DND-41 (cell line): ENCODE results near the gene GRIN3B.

Experiments used
- ATAC-seq: fragments of 200-7000 bp; cut with Tn5 transposase; 3 replicates; pipeline ENCODE4 v1.9.1; 2021; ENCODE audit warnings: low read depth; ENCODE audit not compliant: insufficient read depth
- DNase-seq: peaks from one replicate; pipeline ENCODE4 v3.0.0-alpha.2; 2020
- H2AFZ ChIP-seq: 2 replicates; pipeline ENCODE4 v1.6.0; 2012; ENCODE audit warnings: low read depth, low read length
- H3K27ac ChIP-seq: 2 replicates; pipeline ENCODE4 v1.5.1; 2012; ENCODE audit warnings: low read length, inconsistent platforms
- H3K27me3 ChIP-seq: fragments of 200-600 bp; sonication (generic); 2 replicates; pipeline ENCODE4 v1.6.0; 2012; ENCODE audit warnings: low read length, mild to moderate bottlenecking, inconsistent platforms; ENCODE audit not compliant: insufficient read depth, poor library complexity
- H3K36me3 ChIP-seq: 2 replicates; pipeline ENCODE4 v1.5.1; 2012; ENCODE audit warnings: low read length, inconsistent platforms; ENCODE audit not compliant: insufficient read depth
- H3K4me1 ChIP-seq: 2 replicates; pipeline ENCODE4 v1.5.1; 2012; ENCODE audit warnings: mild to moderate bottlenecking, low read length; ENCODE audit not compliant: insufficient read depth
- H3K4me2 ChIP-seq: 2 replicates; pipeline ENCODE4 v1.6.0; 2012; ENCODE audit warnings: mild to moderate bottlenecking, moderate library complexity, low read length, inconsistent platforms; ENCODE audit not compliant: insufficient read depth
- H3K4me3 ChIP-seq, 2 experiments: fragments of 200-600 bp in 1 of 2; shearing (Covaris generic) in 1 of 2; 2 replicates each; pipeline ENCODE4 v1.5.1; 2012 to 2016; ENCODE audit warnings: inconsistent platforms in 2 of 2, low read length in 2 of 2, mild to moderate bottlenecking in 2 of 2, low read depth in 1 of 2, moderate library complexity in 1 of 2
- H3K79me2 ChIP-seq: 2 replicates; pipeline ENCODE4 v1.6.0; 2012; ENCODE audit warnings: low read length, inconsistent platforms; ENCODE audit not compliant: insufficient read depth
- H3K9ac ChIP-seq: 2 replicates; pipeline ENCODE4 v1.6.0; 2012; ENCODE audit warnings: low read depth, mild to moderate bottlenecking, inconsistent platforms, low read length, moderate library complexity
- H3K9me3 ChIP-seq: 2 replicates; pipeline ENCODE4 v1.5.1; 2012; ENCODE audit warnings: low read length, moderate library complexity, mild to moderate bottlenecking, inconsistent platforms; ENCODE audit not compliant: insufficient read depth, severe bottlenecking
- H4K20me1 ChIP-seq: 2 replicates; pipeline ENCODE4 v1.6.0; 2012; ENCODE audit warnings: low read length; ENCODE audit not compliant: insufficient read depth
- EZH2 ChIP-seq: IDR thresholded peaks from 3 replicates; pipeline ENCODE4 v1.6.1; 2012; ENCODE audit warnings: borderline replicate concordance, low read depth, mild to moderate bottlenecking, moderate library complexity, low read length, inconsistent platforms; ENCODE audit not compliant: severe bottlenecking
- TF ChIP-seq, protein P1 (sequence below): IDR thresholded peaks from 2 replicates; pipeline ENCODE4 v1.5.1; 2012; ENCODE audit warnings: borderline replicate concordance, low read length, moderate library complexity, mild to moderate bottlenecking; ENCODE audit not compliant: poor library complexity, severe bottlenecking; ENCODE audit errors: extremely low read depth

The GRIN3B gene

GRCh38 chr19:977058-977464 lies 23.2 kb upstream of the GRIN3B start:
- Histone ChIP-seq H3K36me3 (peaks cover 3% of the 10 kb centered on the region), H3K4me3 (no peak overlapping the region), H4K20me1 (no peaks in the 10 kb centered on the region), H3K4me2 (no peak overlapping the region), H3K79me2 (no peaks in the 10 kb centered on the region), H3K27ac (no peak overlapping the region), H3K4me1 (no peaks in the 10 kb centered on the region), H3K9ac (no peak overlapping the region), H2AFZ (no peak overlapping the region), H3K27me3 (no peaks in the 10 kb centered on the region), H3K9me3 (no peaks in the 10 kb centered on the region)
- TF ChIP-seq EZH2, result no peak
- TF ChIP-seq, protein P1, sequence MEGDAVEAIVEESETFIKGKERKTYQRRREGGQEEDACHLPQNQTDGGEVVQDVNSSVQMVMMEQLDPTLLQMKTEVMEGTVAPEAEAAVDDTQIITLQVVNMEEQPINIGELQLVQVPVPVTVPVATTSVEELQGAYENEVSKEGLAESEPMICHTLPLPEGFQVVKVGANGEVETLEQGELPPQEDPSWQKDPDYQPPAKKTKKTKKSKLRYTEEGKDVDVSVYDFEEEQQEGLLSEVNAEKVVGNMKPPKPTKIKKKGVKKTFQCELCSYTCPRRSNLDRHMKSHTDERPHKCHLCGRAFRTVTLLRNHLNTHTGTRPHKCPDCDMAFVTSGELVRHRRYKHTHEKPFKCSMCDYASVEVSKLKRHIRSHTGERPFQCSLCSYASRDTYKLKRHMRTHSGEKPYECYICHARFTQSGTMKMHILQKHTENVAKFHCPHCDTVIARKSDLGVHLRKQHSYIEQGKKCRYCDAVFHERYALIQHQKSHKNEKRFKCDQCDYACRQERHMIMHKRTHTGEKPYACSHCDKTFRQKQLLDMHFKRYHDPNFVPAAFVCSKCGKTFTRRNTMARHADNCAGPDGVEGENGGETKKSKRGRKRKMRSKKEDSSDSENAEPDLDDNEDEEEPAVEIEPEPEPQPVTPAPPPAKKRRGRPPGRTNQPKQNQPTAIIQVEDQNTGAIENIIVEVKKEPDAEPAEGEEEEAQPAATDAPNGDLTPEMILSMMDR, result no peak
- DNase-seq, result no peak
- 0 out of 3 replicates have a peak, but pooled peaks have one; percentile 15 for ATAC-seq

GRCh38 chr19:979318-979741 lies 20.9 kb upstream of the GRIN3B start:
- Histone ChIP-seq H4K20me1 (no peaks in the 10 kb centered on the region), H3K27ac (no peak overlapping the region), H3K79me2 (peaks cover 6% of the 10 kb centered on the region), H2AFZ (no peak overlapping the region), H3K36me3 (no peaks in the 10 kb centered on the region), H3K4me3 (no peak overlapping the region), H3K9me3 (no peaks in the 10 kb centered on the region), H3K4me2 (no peak overlapping the region), H3K9ac (no peak overlapping the region), H3K4me1 (peaks cover 20% of the 10 kb centered on the region), H3K27me3 (no peaks in the 10 kb centered on the region)
- TF ChIP-seq EZH2, result no peak
- TF ChIP-seq, protein P1, result no peak
- ATAC-seq, result no peak
- DNase-seq, result no peak

DNA sequence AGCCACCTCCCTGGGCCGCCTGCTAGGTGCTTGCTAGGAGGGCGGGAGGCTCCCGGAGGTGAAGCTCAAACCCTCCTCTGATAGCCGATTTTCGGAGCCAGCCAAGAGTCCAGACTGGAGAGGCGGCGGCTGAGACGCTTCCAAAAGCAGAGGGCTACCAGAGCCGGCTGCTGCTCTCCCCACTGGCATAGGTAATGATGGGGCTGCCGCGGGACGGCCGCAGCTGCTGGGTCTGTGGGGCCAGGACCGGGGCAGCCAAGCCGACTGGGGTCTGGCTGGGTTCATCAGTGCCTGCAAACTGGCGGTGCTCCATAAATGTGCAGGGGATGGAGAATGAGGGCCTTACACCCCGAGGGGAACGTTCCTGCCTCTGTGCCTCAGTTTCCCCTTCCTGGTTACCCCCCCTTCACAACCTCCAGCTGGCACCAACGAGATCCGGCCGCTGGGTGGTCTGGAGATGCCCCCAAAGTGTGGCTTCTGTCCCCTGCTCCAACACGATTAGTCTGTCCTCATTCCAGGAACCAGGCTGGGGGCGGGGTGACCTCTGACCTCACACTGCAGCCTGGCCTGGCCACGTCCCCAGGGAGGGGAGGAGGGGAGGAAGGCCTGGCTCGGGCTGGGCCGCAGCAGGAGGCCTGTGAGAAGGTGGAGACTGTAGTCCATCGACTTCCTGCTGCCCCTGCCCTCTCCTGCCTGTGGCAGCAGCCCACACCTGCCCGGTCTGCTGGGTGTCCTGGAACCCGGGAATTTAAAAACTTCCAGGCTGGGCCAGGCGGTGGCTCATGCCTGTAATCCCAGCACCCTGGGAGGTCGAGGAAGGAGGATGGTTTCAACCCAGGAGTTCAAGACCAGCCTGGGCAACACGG lies 19.9 kb upstream of the GRIN3B start:
- no peak overlapping the region for H3K4me3 ChIP-seq
- DNase-seq, result no peak
- no peaks in the 10 kb centered on the region for H3K9me3 ChIP-seq
- no peak overlapping the region for H2AFZ ChIP-seq
- H4K20me1 ChIP-seq, result no peaks in the 10 kb centered on the region
- TF ChIP-seq EZH2, result no peak
- TF ChIP-seq, protein P1, result no peak
- H3K36me3 ChIP-seq, result peaks cover under 1% of the 10 kb centered on the region; the same call in 1 of the 2 replicates
- peaks cover 28% of the 10 kb centered on the region for H3K4me1 ChIP-seq
- no peak overlapping the region for H3K27ac ChIP-seq
- no peak overlapping the region for H3K9ac ChIP-seq
- no peak for ATAC-seq
- no peaks in the 10 kb centered on the region for H3K27me3 ChIP-seq
- H3K4me2 ChIP-seq, result no peak overlapping the region
- H3K79me2 ChIP-seq, result peaks cover 16% of the 10 kb centered on the region
